HUES48 (cell line): ENCODE results near the gene SPATA31C2.

Experiments used
- H3K27ac ChIP-seq: one replicate; pipeline ENCODE4 v1.7.0; 2013; ENCODE audit warnings: low read depth, low read length, inconsistent platforms
- H3K27me3 ChIP-seq: 2 replicates; pipeline ENCODE4 v1.6.1; 2013; ENCODE audit warnings: mild to moderate bottlenecking, low read length; ENCODE audit not compliant: control insufficient read depth, insufficient read depth
- H3K36me3 ChIP-seq: 2 replicates; pipeline ENCODE4 v1.6.1; 2013; ENCODE audit warnings: low read length; ENCODE audit not compliant: control insufficient read depth, insufficient read depth
- H3K4me1 ChIP-seq: 2 replicates; pipeline ENCODE4 v1.6.1; 2013; ENCODE audit warnings: mild to moderate bottlenecking, low read length; ENCODE audit not compliant: control insufficient read depth, insufficient read depth
- H3K4me3 ChIP-seq: 2 replicates; pipeline ENCODE4 v1.5.1; 2013; ENCODE audit warnings: mild to moderate bottlenecking, low read depth, low read length
- H3K9ac ChIP-seq: 2 replicates; pipeline ENCODE4 v1.6.1; 2013; ENCODE audit warnings: mild to moderate bottlenecking, low read depth, low read length, moderate library complexity
- H3K9me3 ChIP-seq: 2 replicates; pipeline ENCODE4 v1.6.1; 2013; ENCODE audit warnings: low read length; ENCODE audit not compliant: control insufficient read depth, insufficient read depth

The SPATA31C2 gene

DNA sequence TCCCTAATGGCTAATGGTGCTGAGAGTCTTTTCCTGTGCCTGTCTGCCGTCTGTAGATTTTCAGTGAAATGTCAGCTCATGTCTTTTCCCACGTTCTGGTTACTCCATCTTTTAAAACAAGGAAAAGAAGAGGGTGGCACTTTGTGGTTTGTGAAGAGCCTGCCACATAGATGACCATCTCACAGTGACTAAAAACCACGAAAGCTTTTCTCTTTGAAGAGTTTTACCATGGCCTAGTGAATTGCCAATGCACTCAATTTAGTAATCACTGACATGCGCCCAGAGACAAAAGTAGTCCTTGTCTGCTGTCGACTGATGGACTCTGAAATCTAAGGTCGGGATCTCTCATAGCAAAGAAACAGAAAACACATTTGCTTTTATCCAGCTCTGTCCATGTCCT lies 50.4 kb downstream of the SPATA31C2 start:
- Histone ChIP-seq H3K9me3 (no peaks in the 10 kb centered on the region), H3K36me3 (no peaks in the 10 kb centered on the region)

GRCh38 chr9:88085476-88085875 lies 52.8 kb downstream of the SPATA31C2 start:
- Histone ChIP-seq H3K27ac (no peak overlapping the region), H3K4me3 (no peak overlapping the region), H3K9me3 (no peaks in the 10 kb centered on the region), H3K4me1 (no peaks in the 10 kb centered on the region), H3K9ac (no peak overlapping the region), H3K36me3 (no peaks in the 10 kb centered on the region), H3K27me3 (no peaks in the 10 kb centered on the region)

More for the DNA sequence above, 50.4 kb downstream of the SPATA31C2 start:
- H3K27me3 ChIP-seq: no peaks in the 10 kb centered on the region
- no peak overlapping the region for H3K9ac ChIP-seq
- no peak overlapping the region for H3K27ac ChIP-seq
- no peaks in the 10 kb centered on the region for H3K4me1 ChIP-seq
- no peak overlapping the region for H3K4me3 ChIP-seq

DNA sequence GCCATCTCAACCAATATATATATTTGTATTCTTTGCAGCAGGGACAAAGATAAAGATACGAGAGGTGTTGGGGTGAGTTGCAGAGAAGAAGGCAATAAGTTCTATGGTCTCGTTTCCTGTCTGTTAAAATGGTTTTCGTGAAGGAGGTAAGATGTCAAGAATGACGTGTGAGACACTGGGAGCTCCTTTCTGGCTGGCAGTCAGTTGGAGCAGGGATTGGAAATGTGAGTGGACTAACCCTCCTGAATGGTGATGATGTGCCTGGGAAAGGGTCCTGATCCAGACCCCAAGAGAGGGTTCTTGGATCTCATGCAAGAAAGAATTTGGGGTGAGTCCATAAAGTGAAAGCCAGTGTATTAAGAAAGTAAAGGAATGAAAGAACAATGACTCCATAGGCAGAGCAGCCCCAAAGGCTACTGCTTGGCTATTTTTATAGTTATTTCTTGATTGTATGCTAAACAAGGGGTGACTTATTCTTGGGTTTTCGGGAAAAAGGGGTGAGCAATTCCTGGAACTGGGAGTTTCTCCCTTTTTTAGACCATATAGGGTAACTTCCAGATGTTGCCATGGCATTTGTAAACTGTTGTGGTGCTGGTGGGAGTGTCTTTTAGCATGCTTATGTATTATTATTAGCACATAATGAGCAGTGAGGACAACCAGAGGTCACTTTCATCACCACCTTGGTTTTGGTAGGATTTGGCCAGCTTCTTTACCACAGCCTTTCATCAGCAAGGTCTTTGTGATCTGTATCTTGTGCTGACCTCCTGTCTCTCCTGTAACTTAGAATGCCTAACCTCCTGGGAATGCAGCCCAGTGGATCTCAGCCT lies 53.7 kb downstream of the SPATA31C2 start:
- no peak overlapping the region for H3K4me3 ChIP-seq
- H3K9ac ChIP-seq: no peak overlapping the region
- H3K27me3 ChIP-seq: no peaks in the 10 kb centered on the region
- no peaks in the 10 kb centered on the region for H3K36me3 ChIP-seq
- no peaks in the 10 kb centered on the region for H3K9me3 ChIP-seq
- no peaks in the 10 kb centered on the region for H3K4me1 ChIP-seq
- no peak overlapping the region for H3K27ac ChIP-seq
